HG03108 (cell line): ENCODE results near the gene CNR2.
"Not testable (repeated sequence)": the region's sequence is repeated elsewhere in the genome, so short reads cannot be mapped to it uniquely, and the experiment has no call there.

Source experiments
- ATAC-seq: cut with Tn5 transposase; IDR thresholded peaks from one replicate; pipeline ENCODE4 v1.9.1; 2021; ENCODE audit warnings: moderate library complexity; ENCODE audit not compliant: unreplicated experiment

Gene CNR2

DNA sequence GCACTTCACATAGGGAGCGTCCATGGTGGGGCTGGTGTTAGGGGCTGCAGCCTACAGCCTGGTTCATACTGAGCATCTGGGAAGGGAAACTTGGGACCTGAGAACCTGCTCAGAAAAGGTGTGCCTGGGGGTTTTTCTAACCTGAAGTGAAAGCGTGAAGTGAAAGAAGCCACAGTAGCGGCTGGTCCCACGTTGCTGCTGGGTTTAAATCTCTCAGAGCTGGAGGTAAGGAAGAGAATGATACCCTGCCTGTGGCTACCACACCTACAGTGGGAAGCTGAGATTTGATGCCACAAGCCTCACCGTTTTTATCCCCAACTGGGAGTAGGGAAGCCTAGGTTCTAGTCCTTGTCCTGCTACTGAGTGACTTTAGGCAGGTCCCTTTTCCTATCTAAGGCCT, 24.1 kb downstream of the CNR2 start:
- ATAC-seq: no peak

DNA sequence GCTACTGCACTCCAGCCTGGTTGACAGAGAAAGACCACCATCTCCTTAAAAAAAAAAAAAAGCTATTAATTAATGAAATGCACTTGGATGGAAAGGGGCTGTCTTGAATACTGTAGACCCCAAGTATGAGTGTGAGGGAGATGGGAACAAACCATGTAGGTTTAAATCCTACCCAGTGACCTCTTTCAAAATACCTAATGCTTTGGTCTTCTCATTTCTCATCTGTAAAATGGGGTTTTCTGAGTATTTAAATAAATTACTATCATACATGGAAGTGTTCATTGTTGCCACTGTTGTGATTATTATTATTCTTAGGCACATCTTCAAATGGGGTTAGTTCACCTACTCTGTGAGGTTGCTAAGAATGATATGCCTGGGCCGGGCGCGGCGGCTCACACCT, 27.9 kb downstream of the CNR2 start:
- no peak for ATAC-seq

DNA sequence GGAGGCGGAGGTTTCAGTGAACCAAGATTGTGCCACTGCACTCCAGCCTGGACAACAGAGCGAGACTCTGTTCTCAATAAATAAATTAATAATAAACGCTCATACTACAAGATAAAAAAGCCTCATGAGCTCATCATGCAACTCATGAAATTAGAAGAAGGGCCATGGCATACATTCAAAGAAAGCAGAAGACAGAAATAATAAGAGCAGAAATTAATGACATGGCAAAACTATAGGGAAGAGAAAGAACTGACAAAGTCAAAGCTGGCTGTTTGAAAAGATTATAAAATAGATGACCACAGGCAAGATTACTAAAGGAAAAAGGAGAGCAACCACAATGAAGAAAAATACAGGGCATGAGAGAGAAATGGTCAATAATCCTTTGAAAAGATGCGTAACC, 30.4 kb downstream of the CNR2 start:
- ATAC-seq: no peak

DNA sequence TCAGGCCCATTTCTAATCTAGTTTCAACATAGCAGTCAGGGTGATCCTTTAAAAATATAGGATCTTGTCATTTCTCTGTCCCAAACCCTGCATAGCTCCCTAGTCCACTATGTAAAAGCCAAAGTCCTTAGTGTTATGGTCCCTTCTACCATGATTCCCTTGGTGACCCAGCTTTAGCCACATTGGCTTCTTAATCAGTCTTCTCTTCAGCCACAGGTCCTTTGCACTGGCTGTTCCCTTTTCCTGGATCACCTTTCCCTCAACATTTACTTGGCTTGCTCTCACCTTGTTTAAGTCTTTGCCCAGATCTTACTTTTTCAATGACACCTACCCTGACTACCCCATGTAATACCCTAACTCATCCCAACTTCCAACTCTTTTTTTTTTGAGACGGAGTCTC, 33.4 kb downstream of the CNR2 start:
- no peak for ATAC-seq

DNA sequence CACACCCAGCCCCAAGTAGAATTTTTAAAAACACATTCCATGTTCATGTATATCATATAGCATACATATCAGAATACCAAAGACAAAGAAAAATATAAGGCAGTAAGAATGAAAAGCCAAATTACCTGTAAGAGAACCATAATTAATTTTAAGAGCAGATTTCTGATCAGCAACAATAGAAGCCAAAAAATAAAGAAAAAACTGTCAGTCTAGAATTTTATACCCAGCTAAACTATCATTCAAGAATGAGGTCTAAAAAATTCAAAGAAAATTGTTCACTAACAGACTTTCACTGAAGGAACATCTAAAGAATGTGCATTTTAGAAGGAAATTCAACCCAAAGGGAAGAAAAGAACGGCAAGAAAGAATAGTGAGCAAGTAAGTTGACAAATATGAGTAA, 34.5 kb downstream of the CNR2 start:
- no peak for ATAC-seq

DNA sequence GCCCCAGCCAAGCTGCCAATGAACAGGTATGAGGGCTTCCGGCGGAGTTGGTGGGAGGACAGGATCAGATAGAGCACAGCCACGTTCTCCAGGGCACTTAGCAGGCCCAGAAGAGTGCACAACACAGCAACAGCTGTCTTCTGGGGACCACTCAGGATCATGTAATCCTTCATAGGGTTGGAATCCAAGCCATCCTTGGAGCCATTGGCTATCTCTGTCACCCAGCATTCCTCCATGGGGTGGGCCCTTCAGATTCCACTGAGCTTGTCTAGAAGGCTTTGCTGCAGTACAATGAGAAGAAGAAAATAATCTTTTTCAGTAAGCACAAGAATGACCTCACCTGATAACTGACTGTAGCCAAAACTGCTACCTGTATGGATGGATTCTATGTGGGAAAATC, 37.8 kb downstream of the CNR2 start:
- no peak for ATAC-seq

DNA sequence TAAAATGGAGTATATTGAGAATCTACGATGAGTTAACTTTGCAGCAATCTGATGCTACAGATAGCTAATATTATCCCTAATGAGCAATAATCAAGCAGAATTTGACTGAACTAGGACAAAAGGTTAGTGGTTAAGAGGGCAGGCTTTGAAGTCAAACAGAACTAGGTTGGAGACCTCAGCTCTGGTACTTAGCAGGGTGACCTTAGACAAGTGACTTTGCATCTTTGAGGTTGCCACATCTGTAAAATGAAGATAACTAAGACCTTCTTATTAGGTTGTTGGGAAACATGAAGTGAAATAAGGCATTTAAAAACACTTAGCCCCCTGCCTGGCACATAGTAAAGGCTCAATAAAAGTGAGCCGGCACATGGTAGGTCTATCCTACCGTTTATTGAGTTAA, 40.7 kb downstream of the CNR2 start:
- ATAC-seq: no peak

DNA sequence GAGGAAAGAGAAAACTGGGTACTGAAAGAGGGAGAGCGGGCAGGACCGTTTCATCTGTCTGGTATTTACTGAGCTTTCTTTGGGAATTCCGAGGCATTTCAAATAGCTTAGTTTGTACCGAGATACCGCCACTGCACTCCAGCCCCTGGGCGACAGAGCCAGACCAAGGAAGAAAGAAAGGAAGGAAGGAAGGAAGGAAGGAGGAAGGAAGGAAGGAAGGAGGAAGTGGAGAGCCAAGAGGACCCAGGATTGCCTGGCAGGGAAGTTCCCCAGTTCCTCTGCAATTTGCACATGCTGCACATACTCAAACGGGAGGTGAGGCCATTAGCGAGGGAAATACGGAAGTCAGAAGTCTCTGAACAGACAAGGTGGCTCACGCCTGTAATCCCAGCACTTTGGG, 44.1 kb downstream of the CNR2 start:
- ATAC-seq: no peak

DNA sequence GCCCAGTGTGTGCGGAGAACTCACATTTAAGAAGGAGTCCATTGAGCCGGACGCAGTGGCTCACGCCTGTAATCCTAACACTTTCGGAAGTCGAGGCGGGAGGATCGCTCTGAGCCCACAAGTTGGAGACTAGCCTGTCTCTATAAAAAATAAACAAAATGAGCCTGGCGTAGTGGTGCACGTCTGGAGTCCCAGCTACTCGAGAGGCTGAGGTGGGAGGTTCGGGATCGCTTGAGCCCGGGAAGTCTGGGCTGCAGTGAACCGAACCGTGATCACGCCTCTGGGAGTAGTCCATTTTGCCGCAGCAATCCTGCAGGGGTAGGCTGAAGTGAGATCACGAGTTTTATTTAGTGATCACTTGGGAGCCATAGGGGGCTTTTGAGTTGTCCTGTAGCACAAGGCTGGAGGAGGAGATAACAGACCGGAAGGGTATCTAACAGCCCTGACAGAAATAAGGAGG, 44.6 kb downstream of the CNR2 start:
- no peak for ATAC-seq

DNA sequence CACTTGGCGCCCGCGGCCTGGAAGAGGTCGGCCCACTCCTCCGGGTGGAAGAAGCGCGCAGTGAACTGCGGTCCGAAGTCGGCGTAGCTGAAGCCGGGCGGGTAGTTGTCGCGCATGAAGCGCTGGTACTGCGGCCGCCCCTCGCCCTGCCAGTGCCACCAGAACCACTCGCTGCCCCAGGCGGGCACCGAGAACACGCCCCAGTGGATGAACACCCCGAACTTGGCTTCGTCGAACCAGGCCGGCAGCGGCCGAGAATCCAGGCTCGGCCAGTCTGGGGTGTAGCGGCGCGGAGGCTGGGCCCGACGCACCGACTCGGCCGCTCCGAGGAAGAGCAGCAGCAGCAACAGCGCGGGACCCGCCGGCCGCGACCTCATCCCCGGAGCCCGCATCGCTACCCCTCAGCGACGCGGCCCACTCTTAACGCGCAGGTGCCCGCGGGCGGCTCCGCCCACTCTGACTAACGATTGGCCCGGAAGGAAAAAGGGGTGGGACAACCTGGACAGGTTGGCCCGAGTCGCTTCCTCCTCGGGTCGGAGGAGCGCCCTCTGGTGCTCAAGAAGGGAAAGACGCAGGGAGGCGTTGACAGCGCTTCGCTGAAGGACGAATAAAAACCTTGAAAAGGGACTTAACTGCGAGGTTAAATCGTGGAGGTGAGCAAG, 45.1 kb downstream of the CNR2 start, which contains the start of gene FUCA1:
FUCA1 (minus strand) TSS at position 396 of the 662 bp plus-strand sequence; CDS start at position 392, 4 bp downstream.
- peak; percentile 84 for ATAC-seq

DNA sequence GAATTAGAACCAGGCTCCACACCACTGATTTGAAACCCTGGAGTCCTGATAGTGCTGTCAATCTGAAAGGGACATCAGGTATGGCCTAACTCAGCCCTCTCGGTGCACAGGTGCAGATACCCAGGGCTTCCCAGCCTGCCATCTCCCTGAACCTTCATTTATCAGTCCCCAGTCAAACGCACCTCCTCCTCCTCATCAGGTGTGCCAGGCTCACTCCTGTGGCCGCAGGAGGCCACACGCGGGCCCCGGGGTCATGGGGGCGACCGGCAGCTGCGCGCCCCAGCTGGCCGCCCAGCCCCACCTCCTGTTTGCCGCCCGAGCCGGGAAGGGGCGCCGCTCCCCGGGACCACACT, 45.6 kb downstream of the CNR2 start:
- ATAC-seq: no peak

DNA sequence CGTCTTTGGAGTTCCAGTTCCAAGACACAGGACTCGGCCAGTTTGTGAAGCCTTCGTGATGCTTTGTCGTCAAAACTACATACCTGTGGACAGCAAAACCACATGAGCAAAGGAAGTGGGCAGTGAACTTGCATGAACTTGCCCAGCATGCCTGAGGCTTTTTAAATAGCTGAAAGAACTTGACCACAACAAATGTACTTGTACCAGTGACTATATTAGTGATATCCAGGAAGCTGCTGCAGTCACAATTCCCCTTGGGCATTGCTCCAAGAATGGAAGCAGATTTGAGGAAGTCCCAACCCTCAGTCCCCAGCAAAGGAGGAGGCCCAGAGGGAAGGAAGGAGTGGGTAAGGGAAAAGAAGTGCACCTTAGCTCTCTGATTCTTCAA, 47.6 kb downstream of the CNR2 start:
- ATAC-seq: no peak

DNA sequence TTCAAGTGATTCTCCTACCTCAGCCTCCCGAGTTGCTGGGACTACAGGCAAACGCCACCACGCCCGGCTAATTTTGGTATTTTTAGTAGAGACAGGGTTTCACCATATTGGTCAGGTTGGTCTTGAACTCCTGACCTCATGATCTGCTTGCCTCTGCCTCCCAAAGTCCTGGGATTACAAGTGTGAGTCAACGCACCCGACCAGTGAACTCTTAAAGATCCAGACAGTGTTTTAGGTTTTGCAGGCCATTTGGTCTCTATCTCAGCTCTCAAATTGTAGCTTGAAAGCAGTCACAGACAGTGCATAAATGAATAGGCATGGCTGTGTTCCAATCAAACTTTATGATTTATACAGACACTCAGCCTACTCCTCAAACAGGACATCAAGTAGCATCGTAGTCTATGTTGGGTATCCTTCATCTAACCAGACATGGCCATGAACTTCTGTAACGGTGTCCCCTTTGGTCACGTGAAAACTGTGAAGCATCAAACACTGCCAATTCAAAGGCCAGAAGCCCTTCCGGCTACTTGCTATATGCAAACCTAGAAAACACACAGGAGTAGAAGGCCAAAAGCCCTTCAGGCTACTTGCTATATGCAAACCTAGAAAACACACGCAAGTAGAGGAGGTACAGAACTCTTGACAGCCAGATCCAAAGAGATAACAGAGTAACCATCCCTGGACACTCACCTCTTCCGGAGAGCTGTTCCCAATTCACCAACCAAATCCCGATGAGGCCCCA, 48.2 kb downstream of the CNR2 start:
- ATAC-seq: no peak

DNA sequence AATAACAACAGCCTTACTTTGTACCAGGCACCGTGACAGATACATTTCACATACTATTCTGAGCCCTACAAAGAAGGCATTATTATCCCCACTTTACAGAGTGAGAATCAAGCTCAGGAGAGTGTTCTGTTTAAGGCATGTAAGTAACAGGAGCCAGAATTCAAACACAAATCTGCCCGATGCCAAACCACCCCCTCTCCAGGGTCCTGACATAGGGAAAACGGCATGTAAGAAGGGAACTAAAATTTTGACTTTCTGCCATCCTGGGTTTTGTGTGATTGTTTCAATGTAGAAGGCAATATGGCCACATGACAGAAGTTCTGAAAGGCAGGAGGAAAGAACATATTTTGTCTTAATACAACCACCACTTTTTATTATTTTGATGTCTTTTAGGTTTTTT, 50.5 kb downstream of the CNR2 start:
- ATAC-seq: no peak

DNA sequence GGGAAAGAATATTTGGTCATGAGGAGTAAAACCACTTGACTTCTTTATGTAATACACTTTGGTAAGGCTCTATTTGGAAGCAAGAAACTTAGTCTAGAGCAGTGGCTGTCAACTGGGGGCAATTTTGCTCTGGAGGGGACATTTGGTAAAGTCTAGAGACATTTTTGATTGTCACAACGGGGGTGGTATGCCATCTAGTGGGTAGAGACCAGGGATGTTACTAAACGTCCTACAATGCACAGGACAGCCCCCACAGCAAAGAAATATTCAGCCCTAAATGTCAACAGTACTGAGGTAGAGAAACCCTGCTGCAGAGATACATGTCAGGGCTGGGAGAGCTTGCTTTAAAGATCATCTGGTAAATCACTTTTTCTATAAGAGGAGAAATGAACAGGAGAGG, 58.6 kb downstream of the CNR2 start:
- ATAC-seq: no peak

DNA sequence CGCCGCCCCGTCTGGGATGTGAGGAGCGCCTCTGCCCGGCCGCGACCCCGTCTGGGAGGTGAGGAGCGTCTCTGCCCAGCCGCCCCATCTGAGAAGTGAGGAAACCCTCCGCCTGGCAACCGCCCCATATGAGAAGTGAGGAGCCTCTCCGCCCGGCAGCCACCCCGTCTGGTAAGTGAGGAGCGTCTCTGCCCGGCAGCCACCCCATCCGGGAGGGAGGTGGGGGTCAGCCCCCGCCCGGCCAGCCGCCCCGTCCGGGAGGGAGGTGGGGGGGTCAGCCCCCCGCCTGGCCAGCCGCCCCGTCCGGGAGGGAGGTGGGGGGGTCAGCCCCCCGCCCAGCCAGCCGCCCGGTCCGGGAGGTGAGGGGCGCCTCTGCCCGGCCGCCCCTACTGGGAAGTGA, 60.0 kb downstream of the CNR2 start:
- ATAC-seq: not testable (repeated sequence)

DNA sequence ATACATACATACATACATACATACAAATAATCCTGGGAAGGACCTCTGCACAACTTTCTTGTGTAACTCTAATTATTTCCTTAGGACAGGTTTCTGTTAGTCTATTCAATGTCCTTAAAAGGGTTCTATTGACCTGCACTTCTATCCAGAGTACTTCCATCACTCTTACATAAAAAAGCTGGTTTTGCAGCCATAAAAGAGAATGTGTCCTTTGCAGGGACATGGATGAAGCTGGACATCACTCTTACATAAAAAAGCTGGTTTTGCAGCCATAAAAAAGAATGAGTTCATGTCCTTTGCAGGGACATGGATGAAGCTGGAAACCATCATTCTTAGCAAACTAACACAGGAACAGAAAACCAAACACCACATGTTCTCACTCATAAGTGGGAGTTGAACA, 61.8 kb downstream of the CNR2 start:
- ATAC-seq: not testable (repeated sequence)

DNA sequence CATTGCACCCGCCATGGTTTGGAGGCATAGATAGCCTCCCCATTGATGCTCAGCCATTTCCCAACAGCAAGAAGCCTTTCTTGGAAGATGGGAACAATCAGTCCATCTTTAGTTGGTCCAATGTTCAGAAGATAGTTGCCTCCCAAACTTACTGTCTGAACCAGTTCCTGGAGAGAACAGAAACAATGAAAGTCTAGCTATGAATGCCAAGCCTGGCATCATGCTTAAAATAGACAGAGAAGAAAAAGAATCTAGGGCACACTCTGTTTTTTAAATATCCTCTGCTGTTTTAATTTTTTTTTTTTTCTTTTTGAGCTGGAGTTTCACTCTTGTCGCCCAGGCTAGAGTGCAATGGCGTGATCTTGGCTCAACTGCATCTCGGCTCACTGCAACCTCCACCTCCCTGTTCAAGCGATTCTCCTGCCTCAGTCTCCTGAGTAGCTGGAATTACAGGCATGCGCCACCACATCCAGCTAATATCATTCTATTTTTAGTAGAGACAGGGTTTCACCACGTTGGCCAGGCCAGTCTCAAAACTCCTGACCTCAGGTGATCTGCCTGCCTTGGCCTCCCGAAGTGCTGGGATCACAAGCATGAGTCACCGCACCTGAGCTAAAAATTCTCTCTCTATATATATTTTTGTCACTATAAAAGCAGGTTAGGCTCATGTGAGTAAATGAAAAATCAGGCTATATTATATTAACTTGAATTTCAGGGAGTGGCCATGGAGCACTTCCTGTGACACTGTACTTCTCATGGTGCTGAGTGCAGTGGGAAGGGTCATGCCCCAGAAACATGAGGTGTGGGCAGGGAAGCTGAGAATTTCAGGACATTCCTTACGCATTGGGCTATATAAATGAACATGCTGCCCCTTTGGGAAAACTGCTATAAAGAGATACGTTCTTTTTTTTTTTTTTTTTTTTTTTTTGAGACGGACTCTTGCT, 64.2 kb downstream of the CNR2 start:
- ATAC-seq: no peak

DNA sequence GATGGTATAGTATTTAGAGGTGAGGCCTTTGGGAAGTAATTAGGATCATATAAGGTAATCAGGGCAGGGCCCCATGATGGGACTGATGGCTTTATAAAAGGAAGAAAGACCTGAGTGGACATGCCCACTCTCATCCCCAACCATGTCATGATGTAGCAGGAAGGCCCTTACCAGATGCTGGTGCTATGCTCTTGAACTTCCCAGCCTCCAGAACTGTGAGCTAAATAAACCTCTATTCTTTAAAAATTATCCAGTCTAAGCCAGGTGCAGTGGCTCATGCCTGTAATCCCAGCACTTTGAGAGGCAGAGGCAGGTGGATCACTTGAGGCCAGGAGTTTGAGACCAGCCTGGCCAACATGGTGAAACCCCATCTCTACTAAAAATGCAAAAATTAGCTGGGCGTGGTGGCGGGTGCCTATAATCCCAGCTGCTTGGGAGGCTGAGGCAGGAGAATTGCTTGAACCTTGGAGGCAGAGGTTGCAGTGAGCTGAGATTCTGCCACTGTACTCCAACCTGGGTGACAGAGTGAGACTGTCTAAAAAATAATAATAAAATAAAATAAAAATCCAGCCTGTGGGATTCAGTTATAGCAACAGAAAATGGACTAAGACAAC, 65.6 kb downstream of the CNR2 start:
- not testable (repeated sequence) for ATAC-seq

DNA sequence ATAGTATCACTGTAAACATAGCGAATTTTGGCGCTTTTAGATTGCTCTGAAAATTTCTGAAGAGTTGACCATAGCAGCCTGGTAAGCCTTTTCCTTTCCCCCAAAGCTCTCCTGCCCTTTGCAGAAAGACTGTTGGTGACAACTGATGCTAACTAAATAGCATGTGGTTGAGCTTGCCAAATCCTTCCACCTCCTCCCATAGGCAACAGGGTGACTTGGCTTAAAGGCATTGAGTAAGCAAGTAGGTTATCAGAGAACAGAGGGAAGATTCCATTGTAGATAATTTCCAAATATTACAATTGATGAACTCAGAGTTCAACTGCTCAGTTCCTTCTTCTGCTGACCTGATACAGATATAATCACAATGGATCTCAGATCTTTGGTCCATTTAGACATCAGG, 68.0 kb downstream of the CNR2 start:
- ATAC-seq: no peak

DNA sequence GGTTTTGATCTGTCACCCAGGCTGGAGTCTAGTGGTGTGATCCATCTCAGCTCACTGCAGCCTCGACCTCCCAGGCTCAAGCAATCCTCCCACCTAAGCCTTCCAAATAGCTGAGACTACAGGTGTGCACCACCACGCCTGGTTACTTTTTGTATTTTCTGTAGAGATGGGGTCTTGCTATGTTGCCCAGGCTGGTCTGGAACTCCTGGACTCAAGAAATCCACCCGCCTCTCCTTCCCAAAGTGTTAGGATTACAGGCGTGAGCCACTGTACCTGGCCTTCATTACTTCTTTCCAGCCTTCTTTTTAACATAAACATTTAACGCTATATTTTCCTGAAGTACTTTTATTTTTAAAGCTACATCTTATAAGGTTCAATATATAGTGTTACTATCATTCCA, 69.5 kb downstream of the CNR2 start:
- no peak for ATAC-seq
